DND-41 (cell line): ENCODE results near the gene ARL6.
A peak's percentile ranks its signal among the peaks of the same experiment; 100 is the strongest.

Source experiments
- ATAC-seq: fragments of 200-7000 bp; cut with Tn5 transposase; 3 replicates; pipeline ENCODE4 v1.9.1; 2021; ENCODE audit warnings: low read depth; ENCODE audit not compliant: insufficient read depth
- DNase-seq: peaks from one replicate; pipeline ENCODE4 v3.0.0-alpha.2; 2020
- H2AFZ ChIP-seq: 2 replicates; pipeline ENCODE4 v1.6.0; 2012; ENCODE audit warnings: low read depth, low read length
- H3K27ac ChIP-seq: 2 replicates; pipeline ENCODE4 v1.5.1; 2012; ENCODE audit warnings: low read length, inconsistent platforms
- H3K27me3 ChIP-seq: fragments of 200-600 bp; sonication (generic); 2 replicates; pipeline ENCODE4 v1.6.0; 2012; ENCODE audit warnings: low read length, mild to moderate bottlenecking, inconsistent platforms; ENCODE audit not compliant: insufficient read depth, poor library complexity
- H3K36me3 ChIP-seq: 2 replicates; pipeline ENCODE4 v1.5.1; 2012; ENCODE audit warnings: low read length, inconsistent platforms; ENCODE audit not compliant: insufficient read depth
- H3K4me1 ChIP-seq: 2 replicates; pipeline ENCODE4 v1.5.1; 2012; ENCODE audit warnings: mild to moderate bottlenecking, low read length; ENCODE audit not compliant: insufficient read depth
- H3K4me2 ChIP-seq: 2 replicates; pipeline ENCODE4 v1.6.0; 2012; ENCODE audit warnings: mild to moderate bottlenecking, moderate library complexity, low read length, inconsistent platforms; ENCODE audit not compliant: insufficient read depth
- H3K4me3 ChIP-seq, 2 experiments: fragments of 200-600 bp in 1 of 2; shearing (Covaris generic) in 1 of 2; 2 replicates each; pipeline ENCODE4 v1.5.1; 2012 to 2016; ENCODE audit warnings: inconsistent platforms in 2 of 2, low read length in 2 of 2, mild to moderate bottlenecking in 2 of 2, low read depth in 1 of 2, moderate library complexity in 1 of 2
- H3K79me2 ChIP-seq: 2 replicates; pipeline ENCODE4 v1.6.0; 2012; ENCODE audit warnings: low read length, inconsistent platforms; ENCODE audit not compliant: insufficient read depth
- H3K9ac ChIP-seq: 2 replicates; pipeline ENCODE4 v1.6.0; 2012; ENCODE audit warnings: low read depth, mild to moderate bottlenecking, inconsistent platforms, low read length, moderate library complexity
- H3K9me3 ChIP-seq: 2 replicates; pipeline ENCODE4 v1.5.1; 2012; ENCODE audit warnings: low read length, moderate library complexity, mild to moderate bottlenecking, inconsistent platforms; ENCODE audit not compliant: insufficient read depth, severe bottlenecking
- H4K20me1 ChIP-seq: 2 replicates; pipeline ENCODE4 v1.6.0; 2012; ENCODE audit warnings: low read length; ENCODE audit not compliant: insufficient read depth
- EZH2 ChIP-seq: IDR thresholded peaks from 3 replicates; pipeline ENCODE4 v1.6.1; 2012; ENCODE audit warnings: borderline replicate concordance, low read depth, mild to moderate bottlenecking, moderate library complexity, low read length, inconsistent platforms; ENCODE audit not compliant: severe bottlenecking
- TF ChIP-seq, protein P1 (sequence below): IDR thresholded peaks from 2 replicates; pipeline ENCODE4 v1.5.1; 2012; ENCODE audit warnings: borderline replicate concordance, low read length, moderate library complexity, mild to moderate bottlenecking; ENCODE audit not compliant: poor library complexity, severe bottlenecking; ENCODE audit errors: extremely low read depth

The ARL6 gene

GRCh38 chr3:97772926-97773325 lies 8.4 kb downstream of the ARL6 start:
- Histone ChIP-seq H3K27me3 (no peaks in the 10 kb centered on the region), H3K4me3 (no peak overlapping the region), H3K4me1 (no peaks in the 10 kb centered on the region), H3K27ac (no peak overlapping the region), H3K4me2 (no peak overlapping the region), H3K9me3 (no peaks in the 10 kb centered on the region), H3K36me3 (no peaks in the 10 kb centered on the region), H3K79me2 (no peaks in the 10 kb centered on the region), H3K9ac (no peak overlapping the region), H2AFZ (no peak overlapping the region), H4K20me1 (no peaks in the 10 kb centered on the region)
- DNase-seq = no peak
- TF ChIP-seq EZH2 = no peak
- TF ChIP-seq, protein P1, sequence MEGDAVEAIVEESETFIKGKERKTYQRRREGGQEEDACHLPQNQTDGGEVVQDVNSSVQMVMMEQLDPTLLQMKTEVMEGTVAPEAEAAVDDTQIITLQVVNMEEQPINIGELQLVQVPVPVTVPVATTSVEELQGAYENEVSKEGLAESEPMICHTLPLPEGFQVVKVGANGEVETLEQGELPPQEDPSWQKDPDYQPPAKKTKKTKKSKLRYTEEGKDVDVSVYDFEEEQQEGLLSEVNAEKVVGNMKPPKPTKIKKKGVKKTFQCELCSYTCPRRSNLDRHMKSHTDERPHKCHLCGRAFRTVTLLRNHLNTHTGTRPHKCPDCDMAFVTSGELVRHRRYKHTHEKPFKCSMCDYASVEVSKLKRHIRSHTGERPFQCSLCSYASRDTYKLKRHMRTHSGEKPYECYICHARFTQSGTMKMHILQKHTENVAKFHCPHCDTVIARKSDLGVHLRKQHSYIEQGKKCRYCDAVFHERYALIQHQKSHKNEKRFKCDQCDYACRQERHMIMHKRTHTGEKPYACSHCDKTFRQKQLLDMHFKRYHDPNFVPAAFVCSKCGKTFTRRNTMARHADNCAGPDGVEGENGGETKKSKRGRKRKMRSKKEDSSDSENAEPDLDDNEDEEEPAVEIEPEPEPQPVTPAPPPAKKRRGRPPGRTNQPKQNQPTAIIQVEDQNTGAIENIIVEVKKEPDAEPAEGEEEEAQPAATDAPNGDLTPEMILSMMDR = no peak
- ATAC-seq = no peak

DNA sequence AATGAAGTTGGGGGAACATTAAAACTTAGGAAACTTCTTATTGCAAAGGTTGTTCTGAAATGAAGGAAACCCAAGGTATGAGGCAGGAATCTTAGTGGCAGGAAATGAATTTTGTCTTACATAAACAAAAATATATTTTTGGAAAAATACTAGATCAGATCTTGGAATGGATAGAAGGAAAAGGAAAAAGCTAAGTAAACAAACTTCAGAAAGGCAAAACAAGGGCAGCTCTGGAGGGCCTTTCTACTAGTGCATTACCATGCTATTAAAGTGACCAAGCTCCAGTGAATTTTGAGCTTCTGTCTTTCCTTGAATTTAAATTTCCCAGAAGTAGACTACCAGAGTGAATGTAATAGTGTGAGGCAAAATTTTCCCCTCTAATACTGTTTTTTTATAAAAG lies 13.6 kb downstream of the ARL6 start:
- no peak for DNase-seq
- no peak overlapping the region for H3K4me2 ChIP-seq
- no peaks in the 10 kb centered on the region for H3K27me3 ChIP-seq
- TF ChIP-seq EZH2 = no peak
- TF ChIP-seq, protein P1 = no peak
- H3K9ac ChIP-seq = no peak overlapping the region
- no peak overlapping the region for H2AFZ ChIP-seq
- no peaks in the 10 kb centered on the region for H3K9me3 ChIP-seq
- H3K4me1 ChIP-seq = no peaks in the 10 kb centered on the region
- H3K79me2 ChIP-seq = no peaks in the 10 kb centered on the region
- no peaks in the 10 kb centered on the region for H4K20me1 ChIP-seq
- H3K36me3 ChIP-seq = no peaks in the 10 kb centered on the region
- no peak overlapping the region for H3K4me3 ChIP-seq
- no peak overlapping the region for H3K27ac ChIP-seq
- no peak for ATAC-seq

DNA sequence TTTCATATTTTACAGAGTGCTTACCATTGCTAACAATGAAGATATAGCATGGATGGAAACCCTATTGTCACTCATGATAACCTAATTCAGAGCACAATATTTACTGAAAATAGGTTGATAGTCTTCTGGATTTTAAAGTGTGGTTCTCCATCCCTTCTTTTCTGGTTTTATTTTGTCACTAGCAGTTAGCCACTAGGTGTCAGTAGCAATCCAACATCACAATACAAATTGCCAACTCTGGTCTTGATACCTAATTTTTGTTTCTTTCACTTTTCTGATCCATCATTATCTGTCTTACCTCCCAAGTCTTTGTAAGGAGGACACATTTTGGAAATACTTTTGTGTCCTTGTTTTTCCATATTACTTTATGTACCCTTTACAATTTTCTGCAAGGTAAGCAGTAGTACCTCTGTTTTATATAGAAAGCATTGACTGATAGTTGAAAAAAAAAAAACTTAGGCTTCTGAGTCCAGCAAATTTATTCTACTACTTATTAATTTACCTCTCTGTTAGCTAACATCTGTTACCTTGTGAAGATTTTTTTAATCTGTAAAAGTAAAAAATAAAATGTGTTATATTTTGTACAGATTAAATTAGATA lies 29.0 kb downstream of the ARL6 start:
- Histone ChIP-seq H3K9me3 (no peaks in the 10 kb centered on the region), H3K9ac (no peak overlapping the region), H3K4me2 (peak overlapping the region; percentile 12; the same call in 1 of the 2 replicates), H3K4me3 (no peak overlapping the region), H3K4me1 (0 out of 2 replicates have a peak, but pooled peaks cover 3% of the 10 kb centered on the region), H2AFZ (no peak overlapping the region), H3K79me2 (no peaks in the 10 kb centered on the region), H4K20me1 (no peaks in the 10 kb centered on the region), H3K27ac (no peak overlapping the region), H3K36me3 (no peaks in the 10 kb centered on the region), H3K27me3 (no peaks in the 10 kb centered on the region)
- peak; percentile 24 for DNase-seq
- no peak for TF ChIP-seq EZH2
- TF ChIP-seq, protein P1 = peak; percentile 86
- ATAC-seq = peak; percentile 79

GRCh38 chr3:97795951-97796350 lies 31.4 kb downstream of the ARL6 start:
- Histone ChIP-seq H3K79me2 (no peaks in the 10 kb centered on the region), H3K36me3 (no peaks in the 10 kb centered on the region), H3K4me1 (0 out of 2 replicates have a peak, but pooled peaks cover 3% of the 10 kb centered on the region), H3K9me3 (no peaks in the 10 kb centered on the region), H3K27me3 (no peaks in the 10 kb centered on the region), H3K4me3 (no peak overlapping the region), H3K4me2 (no peak overlapping the region), H3K27ac (no peak overlapping the region), H3K9ac (no peak overlapping the region), H4K20me1 (no peaks in the 10 kb centered on the region), H2AFZ (no peak overlapping the region)
- DNase-seq (no peak), ATAC-seq (no peak)
- no peak for TF ChIP-seq EZH2
- TF ChIP-seq, protein P1 = no peak
